SH-SY5Y (cell line): ENCODE results near the gene HBP1.

ENCODE experiments used
- GATA2 ChIP-seq: IDR thresholded peaks from 2 replicates; pipeline ENCODE4 v1.6.1; 2011; ENCODE audit warnings: mild to moderate bottlenecking, low read depth, low read length
- GATA3 ChIP-seq: IDR thresholded peaks from 2 replicates; pipeline ENCODE4 v1.6.1; 2011; ENCODE audit warnings: low read depth, mild to moderate bottlenecking, low read length, moderate library complexity

GRCh38 chr7:107149863-107150262 lies 18.9 kb upstream of the HBP1 start:
- TF ChIP-seq GATA2 (no peak), GATA3 (no peak)
